ENCODE data around the gene CHRNG.
A peak's percentile ranks its signal among the peaks of the same experiment; 100 is the strongest.
"Not testable (repeated sequence)": the region's sequence is repeated elsewhere in the genome, so short reads cannot be mapped to it uniquely, and the experiment has no call there.

CHRNG gene

DNA sequence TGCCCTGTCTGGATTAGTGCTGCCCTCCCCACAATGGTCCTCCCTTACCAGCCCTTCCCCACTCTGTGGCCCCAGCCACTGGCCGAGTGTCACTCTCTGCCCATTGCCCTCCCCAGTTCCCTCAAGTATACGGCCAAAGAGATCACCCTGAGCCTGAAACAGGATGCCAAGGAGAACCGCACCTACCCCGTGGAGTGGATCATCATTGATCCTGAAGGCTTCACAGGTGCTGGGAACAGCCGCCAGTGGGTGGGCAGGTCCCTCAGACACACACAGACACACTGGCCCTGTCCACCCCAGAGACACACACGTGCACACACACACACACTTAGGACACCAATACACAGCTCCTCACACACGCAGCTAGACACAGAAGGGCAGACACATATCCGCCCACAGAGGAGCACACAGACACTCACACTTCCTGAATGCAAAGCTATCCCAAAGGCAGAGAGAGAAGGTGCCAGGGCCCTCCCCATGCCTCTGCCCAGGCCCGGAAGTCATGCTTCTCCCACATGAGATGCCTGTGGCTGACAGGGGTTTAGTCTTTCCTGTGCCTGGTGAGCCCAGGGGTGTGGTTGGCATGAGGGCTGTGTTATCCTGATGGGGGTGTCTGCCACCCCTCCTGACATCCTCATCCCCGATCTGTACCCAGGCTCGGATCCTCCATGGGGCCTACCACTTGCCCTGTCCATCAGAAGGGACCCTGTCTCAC is 10.6 kb upstream of the CHRNG start:
- DNase-seq (ENCODE audit: low spot score): no peak

GRCh38 chr2:232529806-232530547 is 9.5 kb upstream of the CHRNG start:
- no peak for DNase-seq (ENCODE audit: low spot score)

DNA sequence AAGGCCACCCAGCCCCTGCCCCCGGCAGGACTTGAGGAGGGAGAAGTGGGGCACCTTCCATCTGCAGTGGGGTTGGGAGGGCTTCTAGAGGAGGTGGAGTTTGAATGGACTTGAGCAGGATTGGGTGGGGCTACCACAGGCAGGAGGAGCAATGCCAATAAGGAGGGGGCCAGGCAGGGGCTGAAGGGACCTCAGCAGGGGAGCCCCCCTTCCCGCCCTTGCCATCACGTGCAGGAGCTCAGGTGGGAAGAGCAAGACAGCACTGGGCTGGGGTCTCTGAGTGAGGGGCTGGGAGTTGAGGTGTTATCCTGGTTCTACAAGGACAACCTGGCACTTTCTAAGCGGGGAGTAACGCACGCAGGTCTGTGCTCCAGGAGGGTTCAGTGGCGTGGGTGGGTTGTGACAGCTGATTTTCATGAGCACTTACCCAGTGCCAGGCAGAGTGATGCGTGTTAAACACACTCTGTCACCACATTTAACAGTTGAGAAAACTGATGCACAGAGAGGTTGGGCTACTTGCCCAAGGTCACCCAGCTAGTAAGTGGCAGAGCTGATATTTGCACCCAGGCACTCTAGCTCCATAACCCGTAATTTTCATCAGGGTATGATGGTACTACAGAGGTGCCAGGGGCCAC is 8.7 kb upstream of the CHRNG start:
- no peak for DNase-seq (ENCODE audit: low spot score)

DNA sequence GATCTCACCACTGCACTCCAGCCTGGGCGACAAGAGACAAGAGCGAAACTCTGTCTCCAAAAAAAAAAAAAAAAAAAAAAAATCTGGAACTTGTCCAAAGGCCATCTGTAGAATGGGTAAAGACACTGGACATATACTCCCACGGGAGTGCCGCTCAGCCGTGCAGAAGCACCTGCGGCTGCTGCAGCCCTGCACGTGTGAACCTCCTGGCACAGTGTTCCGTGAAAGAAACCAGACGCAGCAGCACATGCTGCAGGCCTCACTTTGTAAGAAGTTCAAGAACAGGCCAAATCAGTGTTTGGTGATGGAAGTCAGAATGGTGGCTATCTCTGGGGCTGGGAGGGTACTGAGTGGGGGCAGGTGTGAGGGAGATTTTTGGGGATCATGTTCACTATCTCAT is 7.1 kb upstream of the CHRNG start:
- DNase-seq (ENCODE audit: low spot score): no peak

- DNase-seq (ENCODE audit: low spot score): not testable (repeated sequence)
Observed at GRCh38 chr2:232532821-232533220, 6.7 kb upstream of the CHRNG start.

- DNase-seq (ENCODE audit: low spot score): peak; percentile 48
Observed at GRCh38 chr2:232533944-232534710, 5.4 kb upstream of the CHRNG start.

GRCh38 chr2:232534940-232535651 is 4.4 kb upstream of the CHRNG start:
- DNase-seq (ENCODE audit: low spot score): peak; percentile 42

GRCh38 chr2:232535761-232536530 is 3.5 kb upstream of the CHRNG start:
- no peak for DNase-seq (ENCODE audit: low spot score)

GRCh38 chr2:232537079-232537478 is 2.4 kb upstream of the CHRNG start:
- peak; percentile 54 for DNase-seq (ENCODE audit: low spot score)

- DNase-seq (ENCODE audit: low spot score): no peak
Observed at GRCh38 chr2:232537499-232537898, 2.0 kb upstream of the CHRNG start.

GRCh38 chr2:232538671-232539070 is 821 bp upstream of the CHRNG start:
- DNase-seq (ENCODE audit: low spot score): no peak

DNA sequence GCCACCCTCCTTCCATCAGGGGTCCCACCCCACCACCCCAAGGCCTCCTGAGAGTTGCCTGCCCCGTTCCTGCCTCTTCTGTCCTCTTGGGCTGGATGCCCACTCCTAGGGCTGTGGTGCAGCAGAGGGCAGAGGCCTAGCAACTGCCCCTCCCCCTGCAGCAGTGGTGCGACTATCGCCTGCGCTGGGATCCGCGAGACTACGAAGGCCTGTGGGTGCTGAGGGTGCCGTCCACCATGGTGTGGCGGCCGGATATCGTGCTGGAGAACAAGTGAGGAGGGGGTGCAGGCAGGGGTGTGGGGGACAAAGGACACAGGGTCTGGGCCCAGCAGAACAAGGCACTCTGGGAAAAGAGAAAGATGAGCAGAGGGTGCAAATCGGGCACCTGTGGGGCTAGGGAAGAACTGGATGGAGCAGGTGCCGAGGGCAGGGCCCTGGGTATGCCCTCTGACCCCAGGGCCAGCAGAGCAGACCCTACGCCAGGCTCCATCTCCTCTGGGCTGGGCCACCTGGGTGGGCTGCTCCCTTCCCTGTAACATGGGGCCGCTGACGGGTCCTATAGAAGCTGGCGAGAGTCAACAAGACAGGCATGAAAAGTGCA is 1.0 kb downstream of the CHRNG start:
- DNase-seq (ENCODE audit: low spot score): no peak

DNA sequence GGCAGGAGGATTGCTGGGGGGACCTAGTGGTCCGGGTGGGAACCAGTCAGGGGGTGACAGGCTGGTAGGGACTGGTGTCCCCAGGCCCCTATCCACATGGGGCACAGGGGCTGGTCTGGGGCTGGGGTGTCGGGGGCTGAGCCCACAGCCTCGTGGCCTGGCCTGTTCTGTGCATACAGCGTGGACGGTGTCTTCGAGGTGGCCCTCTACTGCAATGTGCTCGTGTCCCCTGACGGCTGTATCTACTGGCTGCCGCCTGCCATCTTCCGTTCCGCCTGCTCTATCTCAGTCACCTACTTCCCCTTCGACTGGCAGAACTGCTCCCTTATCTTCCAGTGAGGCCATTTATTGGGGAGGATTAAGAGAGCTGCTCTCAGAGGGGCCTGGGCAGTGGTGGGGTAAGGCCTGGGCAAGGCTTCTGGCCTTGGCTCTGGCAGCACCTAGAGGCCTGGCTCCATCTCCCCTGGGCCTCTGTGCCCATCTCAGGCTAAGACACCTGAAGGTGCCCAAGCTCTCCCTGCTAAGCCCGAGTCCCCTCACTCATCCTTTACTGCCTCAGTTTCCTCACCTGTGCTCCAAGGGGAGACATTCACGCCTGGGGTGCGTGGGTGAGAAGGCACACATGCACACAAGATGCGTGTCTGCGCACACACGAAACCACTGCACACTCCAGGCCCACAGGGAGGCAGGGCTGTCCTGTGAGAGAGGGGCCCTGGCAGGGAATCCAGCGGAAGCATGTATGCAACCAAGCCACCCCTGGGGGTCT is 1.9 kb downstream of the CHRNG start:
- DNase-seq (ENCODE audit: low spot score): no peak

DNA sequence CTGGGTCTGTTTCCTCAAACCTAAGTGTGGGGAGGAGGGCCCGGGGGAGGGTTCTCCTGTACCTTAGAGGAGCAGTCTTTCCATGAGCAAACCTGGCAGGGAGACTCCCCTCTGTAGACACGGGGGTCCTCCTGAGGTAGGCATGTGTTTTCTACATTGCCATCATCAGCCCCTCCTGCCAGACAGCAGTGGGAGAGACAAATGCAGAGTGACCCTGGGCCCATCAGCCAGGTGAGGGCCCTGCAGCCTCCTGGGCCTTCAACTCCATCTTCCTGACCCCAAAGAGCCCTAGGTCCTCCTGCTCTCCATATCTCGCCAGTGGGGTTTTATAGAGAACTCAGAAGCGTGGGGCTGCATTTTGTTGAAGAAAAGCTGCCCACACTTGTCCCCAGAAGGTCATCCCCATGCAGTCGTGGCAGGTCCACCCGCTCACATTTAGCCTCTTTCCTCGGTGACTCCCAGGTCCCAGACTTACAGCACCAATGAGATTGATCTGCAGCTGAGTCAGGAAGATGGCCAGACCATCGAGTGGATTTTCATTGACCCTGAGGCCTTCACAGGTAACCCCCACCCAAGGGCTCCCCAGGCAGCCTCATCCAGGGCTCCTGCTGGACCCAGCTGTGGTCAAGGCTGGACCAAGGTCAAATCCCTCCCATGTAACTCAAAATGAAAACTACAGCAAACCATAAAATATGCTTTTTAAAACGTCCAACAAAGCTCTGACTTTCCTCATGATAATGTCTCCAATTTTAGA is 2.6 kb downstream of the CHRNG start:
- DNase-seq (ENCODE audit: low spot score): no peak

- DNase-seq (ENCODE audit: low spot score): no peak
Observed at GRCh38 chr2:232542715-232543467, 3.4 kb downstream of the CHRNG start.

- no peak for DNase-seq (ENCODE audit: low spot score)
Observed at GRCh38 chr2:232543491-232543890, 4.0 kb downstream of the CHRNG start.

GRCh38 chr2:232543928-232544631 is 4.6 kb downstream of the CHRNG start:
- no peak for DNase-seq (ENCODE audit: low spot score)

GRCh38 chr2:232544674-232545073 is 5.2 kb downstream of the CHRNG start:
- no peak for DNase-seq (ENCODE audit: low spot score)
